LNCaP clone FGC (cell line): ENCODE measurements around the gene PCDHGA10.
"Not testable (repeated sequence)": the region's sequence is repeated elsewhere in the genome, so short reads cannot be mapped to it uniquely, and the experiment has no call there.

Experiments used
- DNase-seq: peaks from one replicate; pipeline ENCODE4 v3.0.0-alpha.2; 2011; ENCODE audit warnings: low read depth
- H3K4me3 ChIP-seq: 2 replicates; pipeline ENCODE4 v1.5.1; 2011; ENCODE audit warnings: mild to moderate bottlenecking, low read depth, low read length, control low read depth
- CTCF ChIP-seq: IDR thresholded peaks from 2 replicates; pipeline ENCODE4 v1.5.1; 2012; ENCODE audit warnings: mild to moderate bottlenecking; ENCODE audit not compliant: control insufficient read depth, insufficient read depth; ENCODE audit errors: extremely low read depth

PCDHGA10 gene

GRCh38 chr5:141397756-141398551 lies 14.8 kb upstream of the PCDHGA10 start, which contains the start of gene PCDHGB5:
PCDHGB5 (plus strand) TSS chr5:141397947; CDS start chr5:141398128, 181 bp downstream.
- DNase-seq: not testable (repeated sequence)
- peak within 1 kb of the TSS; percentile 51 for H3K4me3 ChIP-seq
- TF ChIP-seq CTCF: peak; percentile 72

- DNase-seq: no peak
- no peak overlapping the region for H3K4me3 ChIP-seq
- no peak for TF ChIP-seq CTCF
These were observed 14.2 kb upstream of the PCDHGA10 start for GRCh38 chr5:141398608-141399007.

GRCh38 chr5:141399555-141400258 lies 13.1 kb upstream of the PCDHGA10 start:
- TF ChIP-seq CTCF: no peak
- H3K4me3 ChIP-seq: no peak overlapping the region
- no peak for DNase-seq

GRCh38 chr5:141402553-141403243 lies 10.1 kb upstream of the PCDHGA10 start, which contains the start of gene PCDHGA9:
PCDHGA9 (plus strand) TSS chr5:141402778; CDS start chr5:141402953, 175 bp downstream.
- TF ChIP-seq CTCF: peak; percentile 32
- DNase-seq: no peak
- H3K4me3 ChIP-seq: peak within 1 kb of the TSS; percentile 18; the same call in 1 of the 2 replicates

GRCh38 chr5:141403387-141403786 lies 9.4 kb upstream of the PCDHGA10 start:
- H3K4me3 ChIP-seq: no peak overlapping the region
- no peak for DNase-seq

More at GRCh38 chr5:141403387-141403786, 9.4 kb upstream of the PCDHGA10 start:
- no peak for TF ChIP-seq CTCF
